LNCAP (cell line): Measurements from ENCODE around the gene C11orf98.

Source experiments
- TF ChIP-seq, protein P1 (sequence below): fragments of 450-650 bp; IDR thresholded peaks from 2 replicates; pipeline ENCODE4 v1.5.1; 2017; ENCODE audit warnings: mild to moderate bottlenecking

C11orf98 gene

GRCh38 chr11:62677714-62678113, 12.7 kb upstream of the C11orf98 start:
- TF ChIP-seq, protein P1, sequence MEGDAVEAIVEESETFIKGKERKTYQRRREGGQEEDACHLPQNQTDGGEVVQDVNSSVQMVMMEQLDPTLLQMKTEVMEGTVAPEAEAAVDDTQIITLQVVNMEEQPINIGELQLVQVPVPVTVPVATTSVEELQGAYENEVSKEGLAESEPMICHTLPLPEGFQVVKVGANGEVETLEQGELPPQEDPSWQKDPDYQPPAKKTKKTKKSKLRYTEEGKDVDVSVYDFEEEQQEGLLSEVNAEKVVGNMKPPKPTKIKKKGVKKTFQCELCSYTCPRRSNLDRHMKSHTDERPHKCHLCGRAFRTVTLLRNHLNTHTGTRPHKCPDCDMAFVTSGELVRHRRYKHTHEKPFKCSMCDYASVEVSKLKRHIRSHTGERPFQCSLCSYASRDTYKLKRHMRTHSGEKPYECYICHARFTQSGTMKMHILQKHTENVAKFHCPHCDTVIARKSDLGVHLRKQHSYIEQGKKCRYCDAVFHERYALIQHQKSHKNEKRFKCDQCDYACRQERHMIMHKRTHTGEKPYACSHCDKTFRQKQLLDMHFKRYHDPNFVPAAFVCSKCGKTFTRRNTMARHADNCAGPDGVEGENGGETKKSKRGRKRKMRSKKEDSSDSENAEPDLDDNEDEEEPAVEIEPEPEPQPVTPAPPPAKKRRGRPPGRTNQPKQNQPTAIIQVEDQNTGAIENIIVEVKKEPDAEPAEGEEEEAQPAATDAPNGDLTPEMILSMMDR: no peak

DNA sequence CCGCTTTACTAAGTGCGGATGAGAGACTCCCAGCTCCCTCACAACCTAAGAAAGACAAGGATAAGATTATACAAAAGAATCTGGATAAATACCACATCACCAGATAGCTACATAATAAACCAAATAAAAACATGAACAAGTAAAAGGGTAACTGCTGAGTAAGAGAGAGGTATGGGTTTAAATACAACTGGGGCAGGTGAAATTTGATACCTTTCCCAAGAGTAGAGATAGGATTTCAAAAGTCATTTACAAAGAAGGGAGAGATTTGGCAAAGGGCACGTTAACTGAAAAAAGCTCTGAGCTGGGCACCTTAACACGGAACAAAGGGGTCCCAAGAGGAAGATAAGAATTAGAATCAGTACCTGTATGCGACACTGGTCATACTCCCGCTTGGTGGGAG, 12.1 kb upstream of the C11orf98 start:
- TF ChIP-seq, protein P1: no peak

DNA sequence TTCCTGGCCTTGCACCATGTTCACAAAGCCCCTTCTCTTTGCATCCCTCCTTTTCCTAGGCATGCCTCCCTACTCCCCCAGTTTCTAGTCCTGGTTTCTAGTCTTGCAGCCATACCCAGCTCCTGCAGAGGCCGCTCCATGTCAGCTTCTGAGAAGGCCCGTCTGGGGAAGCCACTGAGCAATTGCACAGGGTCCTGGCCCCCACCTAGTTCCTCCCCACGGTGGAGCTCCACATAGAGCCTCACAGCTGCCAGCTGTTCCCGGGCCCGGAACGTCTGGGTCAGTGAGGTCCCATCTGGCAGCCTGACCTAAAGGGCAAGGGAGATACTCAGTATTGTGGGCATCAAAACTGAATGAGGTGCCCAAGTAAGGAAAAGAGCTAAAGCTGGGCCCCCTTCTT, 11.7 kb upstream of the C11orf98 start:
- TF ChIP-seq, protein P1: no peak

DNA sequence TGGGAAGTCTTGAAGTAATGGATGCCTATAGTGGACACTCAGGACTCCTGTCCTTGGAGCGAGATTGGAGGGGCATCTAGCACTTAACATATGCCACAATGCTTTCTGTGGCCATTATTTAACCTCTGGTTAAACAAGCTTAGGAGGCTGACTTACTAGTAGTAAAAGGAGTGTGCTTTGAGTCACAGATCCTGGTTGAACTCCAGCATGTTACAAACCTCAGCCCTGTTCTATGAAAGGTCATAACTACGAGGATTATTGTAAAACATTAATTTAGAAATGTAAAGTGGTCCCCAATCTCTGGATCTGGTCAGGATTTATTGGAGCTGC, 8.2 kb upstream of the C11orf98 start:
- TF ChIP-seq, protein P1: no peak

DNA sequence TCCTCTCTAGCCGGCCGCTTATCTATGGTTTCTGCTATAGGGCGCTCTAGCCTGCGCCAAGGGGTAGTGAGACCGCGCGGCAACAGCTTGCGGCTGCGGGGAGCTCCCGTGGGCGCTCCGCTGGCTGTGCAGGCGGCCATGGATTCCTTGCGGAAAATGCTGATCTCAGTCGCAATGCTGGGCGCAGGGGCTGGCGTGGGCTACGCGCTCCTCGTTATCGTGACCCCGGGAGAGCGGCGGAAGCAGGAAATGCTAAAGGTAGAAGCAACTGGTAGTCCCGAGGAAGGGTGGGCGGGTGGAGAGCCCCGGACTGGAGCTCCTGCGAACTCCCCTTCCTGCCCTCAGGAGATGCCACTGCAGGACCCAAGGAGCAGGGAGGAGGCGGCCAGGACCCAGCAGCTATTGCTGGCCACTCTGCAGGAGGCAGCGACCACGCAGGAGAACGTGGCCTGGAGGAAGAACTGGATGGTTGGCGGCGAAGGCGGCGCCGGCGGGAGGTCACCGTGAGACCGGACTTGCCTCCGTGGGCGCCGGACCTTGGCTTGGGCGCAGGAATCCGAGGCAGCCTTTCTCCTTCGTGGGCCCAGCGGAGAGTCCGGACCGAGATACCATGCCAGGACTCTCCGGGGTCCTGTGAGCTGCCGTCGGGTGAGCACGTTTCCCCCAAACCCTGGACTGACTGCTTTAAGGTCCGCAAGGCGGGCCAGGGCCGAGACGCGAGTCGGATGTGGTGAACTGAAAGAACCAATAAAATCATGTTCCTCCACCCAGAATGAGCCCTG, 6.8 kb upstream of the C11orf98 start, which contains the start of the genes LBHD1 and UQCC3:
LBHD1 (minus strand) TSS at position 660 of the 782 bp plus-strand sequence. CDS start 2,236 bp downstream, outside the sequence.
UQCC3 (plus strand) TSS at position 66 of the 782 bp plus-strand sequence; CDS start at position 139, 73 bp downstream.
- TF ChIP-seq, protein P1: no peak

GRCh38 chr11:62671236-62671607, 6.2 kb upstream of the C11orf98 start:
- TF ChIP-seq, protein P1: no peak

DNA sequence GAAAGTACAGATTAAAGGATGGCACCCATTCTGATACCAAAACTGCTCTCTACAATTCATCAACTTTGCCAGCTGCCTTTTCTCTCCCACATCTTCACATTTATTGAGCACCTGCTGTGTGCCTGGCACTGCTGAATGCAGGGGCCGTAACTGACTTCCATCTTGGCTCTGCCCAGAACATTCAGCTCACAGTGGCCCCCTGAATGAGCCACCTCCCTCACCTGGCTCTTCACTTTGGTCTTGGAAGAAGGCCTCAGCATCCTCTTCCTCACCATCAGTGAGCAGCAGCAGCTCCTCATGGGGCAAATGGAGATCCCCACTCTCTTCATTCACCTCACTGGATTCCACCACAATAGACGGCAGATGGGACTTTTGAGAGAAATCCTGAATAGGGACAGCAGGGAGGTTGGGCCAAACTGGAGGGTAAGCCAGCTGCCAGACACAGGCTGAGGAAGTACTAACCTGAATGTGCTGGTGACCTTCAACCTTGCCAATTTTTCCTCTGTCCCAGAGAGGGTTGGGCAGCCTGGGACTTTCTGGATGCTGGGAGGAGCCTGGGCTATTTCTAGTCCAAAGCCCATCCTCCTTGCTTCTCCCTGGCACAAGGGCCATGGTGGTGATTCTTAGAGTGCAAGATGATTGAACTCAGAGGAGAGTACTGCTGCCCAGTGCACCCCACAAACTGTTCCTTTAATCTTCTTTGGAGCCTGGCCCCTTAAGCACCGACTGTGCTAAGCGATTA, 4.6 kb upstream of the C11orf98 start:
- TF ChIP-seq, protein P1: no peak
